Measurements from ENCODE around the gene CCDC174. TPM values are rescaled to one million over a fixed set of nuclear protein-coding genes. Genes with fewer than 3 reads are reported as not detected.

Gene CCDC174
- total and polyA plus RNA-seq, 2 donors (not counting 1 experiment from before 2014, with no cell fraction given), result 9.9 to 47.1 TPM

DNA sequence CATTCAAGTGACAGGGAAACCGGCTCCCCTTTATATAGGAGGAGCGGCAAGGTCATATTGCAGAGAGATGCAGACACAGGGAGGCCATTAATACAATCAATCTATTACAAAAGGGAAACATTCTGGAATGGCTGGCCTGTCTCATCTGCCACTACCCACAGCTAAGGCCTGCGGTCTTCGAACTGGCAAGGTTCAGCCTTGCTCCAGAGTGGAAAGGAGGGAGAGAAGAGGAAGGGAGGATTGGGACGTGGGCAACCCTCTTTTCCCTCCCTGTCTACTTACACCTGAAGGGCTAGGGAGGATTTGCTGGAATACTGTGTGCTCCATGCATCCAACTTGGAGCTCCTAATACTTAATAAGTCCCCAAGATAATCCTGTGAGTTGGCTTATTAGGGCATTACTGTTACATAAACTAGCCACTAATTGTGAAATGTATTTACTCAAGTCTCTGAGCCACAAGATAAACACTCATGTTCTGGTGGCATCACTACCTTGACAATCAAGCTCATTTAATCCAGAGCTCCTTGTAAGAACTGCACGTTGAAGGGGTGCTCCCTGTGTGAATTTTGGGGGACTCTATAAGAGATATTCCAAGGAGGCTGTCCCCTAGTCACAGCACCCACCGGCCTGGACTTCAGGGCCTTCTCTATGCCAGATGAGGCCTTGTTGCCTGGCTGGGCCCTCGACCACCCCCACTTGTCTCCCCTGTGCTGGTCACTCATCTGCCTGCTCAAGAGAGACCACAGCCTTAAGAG lies 19.7 kb upstream of the CCDC174 start:
- Histone ChIP-seq H3K9ac (ENCODE audit: low read length) (no peak overlapping the region), H2AFZ (ENCODE audit: insufficient read depth, low read depth, low read length, poor library complexity, severe bottlenecking) (no peak overlapping the region), H3K36me3 (replicated peaks in 1 of 2; ENCODE audit: control extremely low read depth in 1 of 2, control insufficient read depth in 1 of 2, extremely low read depth in 1 of 2, insufficient read depth in 2 of 2, low read length in 1 of 2) (no peaks in the 10 kb centered on the region), H4K20me1 (ENCODE audit: control insufficient read depth, insufficient read depth, low read length, poor library complexity, severe bottlenecking) (no peaks in the 10 kb centered on the region), H3K79me2 (ENCODE audit: control insufficient read depth, insufficient read depth, low read length) (no peaks in the 10 kb centered on the region), H3K27ac (ENCODE audit: low read length in 2 of 2) (no peak overlapping the region), H3K4me1 (ENCODE audit: control insufficient read depth in 2 of 2, insufficient read depth in 2 of 2, low read length in 2 of 2) (no peaks in the 10 kb centered on the region), H3K4me2 (replicated peaks; ENCODE audit: low read depth, low read length, poor library complexity, severe bottlenecking) (no peak overlapping the region), H3K9me3 (ENCODE audit: control extremely low read depth in 1 of 3, control insufficient read depth in 2 of 3, insufficient read depth in 1 of 3, low read length in 2 of 3) (peaks cover 0 to 11% (median 0%) of the 10 kb centered on the region in 3 donors), H3K27me3 (replicated peaks in 1 of 4; ENCODE audit: control extremely low read depth in 1 of 4, control insufficient read depth in 3 of 4, insufficient read depth in 4 of 4, low read length in 3 of 4) (peaks cover 0 to 44% (median 10%) of the 10 kb centered on the region in 4 experiments), H3K4me3 (ENCODE audit: control extremely low read depth in 1 of 5, extremely low read depth in 1 of 5, insufficient read depth in 1 of 5, low read depth in 2 of 5, low read length in 4 of 5) (no peak overlapping the region)
- 96% methylated on average over 3 of the region's 8 CpGs for WGBS (ENCODE audit: insufficient coverage)
- intact Hi-C loops (cut with micrococcal nuclease), result no loop called here
- Mint-ChIP-seq H3K9me3 (ENCODE audit: insufficient read depth) (no peaks in the 10 kb centered on the region), H3K4me1 (no peaks in the 10 kb centered on the region), H3K27me3 (peaks cover 60% of the 10 kb centered on the region), H3K4me3 (no peak overlapping the region), H3K27ac (no peak overlapping the region)
- TF ChIP-seq, protein P1, sequence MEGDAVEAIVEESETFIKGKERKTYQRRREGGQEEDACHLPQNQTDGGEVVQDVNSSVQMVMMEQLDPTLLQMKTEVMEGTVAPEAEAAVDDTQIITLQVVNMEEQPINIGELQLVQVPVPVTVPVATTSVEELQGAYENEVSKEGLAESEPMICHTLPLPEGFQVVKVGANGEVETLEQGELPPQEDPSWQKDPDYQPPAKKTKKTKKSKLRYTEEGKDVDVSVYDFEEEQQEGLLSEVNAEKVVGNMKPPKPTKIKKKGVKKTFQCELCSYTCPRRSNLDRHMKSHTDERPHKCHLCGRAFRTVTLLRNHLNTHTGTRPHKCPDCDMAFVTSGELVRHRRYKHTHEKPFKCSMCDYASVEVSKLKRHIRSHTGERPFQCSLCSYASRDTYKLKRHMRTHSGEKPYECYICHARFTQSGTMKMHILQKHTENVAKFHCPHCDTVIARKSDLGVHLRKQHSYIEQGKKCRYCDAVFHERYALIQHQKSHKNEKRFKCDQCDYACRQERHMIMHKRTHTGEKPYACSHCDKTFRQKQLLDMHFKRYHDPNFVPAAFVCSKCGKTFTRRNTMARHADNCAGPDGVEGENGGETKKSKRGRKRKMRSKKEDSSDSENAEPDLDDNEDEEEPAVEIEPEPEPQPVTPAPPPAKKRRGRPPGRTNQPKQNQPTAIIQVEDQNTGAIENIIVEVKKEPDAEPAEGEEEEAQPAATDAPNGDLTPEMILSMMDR (IDR thresholded peaks at IDR 0.05), result no peak
- no peak for TF ChIP-seq EZH2 (IDR thresholded peaks at IDR 0.05; ENCODE audit: borderline replicate concordance, insufficient read depth, low read depth, low read length, poor library complexity, severe bottlenecking)
- CTCF ChIA-PET, result interaction anchor here (1.0 to 3.5 kb wide), 2 partner anchors 290 to 292 kb away, joined by 4 to 23 read pairs; no protein-coding TSS in a partner anchor
- ATAC-seq (ENCODE audit: low read depth) (no peak), DNase-seq (no peak)
- POLR2A ChIA-PET, result no interaction called here

GRCh38 chr3:14632442-14632930 lies 19.1 kb upstream of the CCDC174 start:
- no peak for TF ChIP-seq EZH2 (IDR thresholded peaks at IDR 0.05; ENCODE audit: borderline replicate concordance, insufficient read depth, low read depth, low read length, poor library complexity, severe bottlenecking)
- TF ChIP-seq, protein P1 (IDR thresholded peaks at IDR 0.05), result no peak
- H3K36me3 ChIP-seq (replicated peaks in 1 of 2; ENCODE audit: control extremely low read depth in 1 of 2, control insufficient read depth in 1 of 2, extremely low read depth in 1 of 2, insufficient read depth in 2 of 2, low read length in 1 of 2), result no peaks in the 10 kb centered on the region
- peaks cover 60% of the 10 kb centered on the region for H3K27me3 Mint-ChIP-seq
- H3K79me2 ChIP-seq (ENCODE audit: control insufficient read depth, insufficient read depth, low read length), result no peaks in the 10 kb centered on the region
- DNase-seq (no peak), ATAC-seq (ENCODE audit: low read depth) (no peak)
- no peak overlapping the region for H3K4me3 ChIP-seq (ENCODE audit: control extremely low read depth in 1 of 5, extremely low read depth in 1 of 5, insufficient read depth in 1 of 5, low read depth in 2 of 5, low read length in 4 of 5)
- H3K27ac Mint-ChIP-seq, result no peak overlapping the region
- WGBS (ENCODE audit: insufficient coverage), result 79% methylated on average over 4 of the region's 4 CpGs
- H4K20me1 ChIP-seq (ENCODE audit: control insufficient read depth, insufficient read depth, low read length, poor library complexity, severe bottlenecking), result no peaks in the 10 kb centered on the region
- H3K27ac ChIP-seq (ENCODE audit: low read length in 2 of 2), result no peak overlapping the region
- no peak overlapping the region for H2AFZ ChIP-seq (ENCODE audit: insufficient read depth, low read depth, low read length, poor library complexity, severe bottlenecking)
- H3K4me3 Mint-ChIP-seq, result no peak overlapping the region
- H3K4me2 ChIP-seq (replicated peaks; ENCODE audit: low read depth, low read length, poor library complexity, severe bottlenecking), result no peak overlapping the region
- ChIA-PET CTCF (interaction anchor here (1.0 to 3.5 kb wide), 2 partner anchors 289 to 291 kb away, joined by 4 to 23 read pairs; no protein-coding TSS in a partner anchor), POLR2A (no interaction called here)
- no peaks in the 10 kb centered on the region for H3K4me1 ChIP-seq (ENCODE audit: control insufficient read depth in 2 of 2, insufficient read depth in 2 of 2, low read length in 2 of 2)
- no peaks in the 10 kb centered on the region for H3K4me1 Mint-ChIP-seq
- H3K27me3 ChIP-seq (replicated peaks in 1 of 4; ENCODE audit: control extremely low read depth in 1 of 4, control insufficient read depth in 3 of 4, insufficient read depth in 4 of 4, low read length in 3 of 4), result peaks cover 0 to 48% (median 12%) of the 10 kb centered on the region in 4 experiments
- H3K9me3 ChIP-seq (ENCODE audit: control extremely low read depth in 1 of 3, control insufficient read depth in 2 of 3, insufficient read depth in 1 of 3, low read length in 2 of 3), result peaks cover 0 to 11% (median 0%) of the 10 kb centered on the region in 3 donors
- H3K9ac ChIP-seq (ENCODE audit: low read length), result no peak overlapping the region
- intact Hi-C loops (cut with micrococcal nuclease), result no loop called here
- H3K9me3 Mint-ChIP-seq (ENCODE audit: insufficient read depth), result no peaks in the 10 kb centered on the region

All from B cell (primary cell).